Testis (tissue), 3 donors: ENCODE measurements around the gene HK2. TPM values are rescaled to one million over a fixed set of nuclear protein-coding genes. Genes with fewer than 3 reads are reported as not detected.
A peak's percentile ranks its signal among the peaks of the same experiment; 100 is the strongest.

Experiments
- DNase-seq: peaks from one replicate; pipeline ENCODE4 v3.0.0-alpha.2; 2019
- H3K27ac ChIP-seq, 2 donors: fragments of 200-600 bp; sonication (generic); one replicate each; pipeline ENCODE4 v1.5.1; 2019
- H3K27me3 ChIP-seq: fragments of 200-600 bp; sonication (generic); one replicate; pipeline ENCODE4 v1.5.1; 2019
- H3K36me3 ChIP-seq: fragments of 200-600 bp; sonication (generic); one replicate; pipeline ENCODE4 v1.5.1; 2017; ENCODE audit warnings: low read depth; ENCODE audit errors: missing control alignments
- H3K4me1 ChIP-seq: fragments of 200-600 bp; sonication (generic); one replicate; pipeline ENCODE4 v1.5.1; 2019
- H3K4me3 ChIP-seq, 2 donors: fragments of 200-600 bp; sonication (generic); one replicate each; pipeline ENCODE4 v1.5.1; 2017 to 2019
- H3K9me3 ChIP-seq: fragments of 200-600 bp; sonication (generic); one replicate; pipeline ENCODE4 v1.5.1; 2017
- POLR2A ChIP-seq: fragments of 450-650 bp; IDR thresholded peaks from one replicate; pipeline ENCODE4 v1.6.1; 2017; ENCODE audit warnings: antibody characterized with exemption, mild to moderate bottlenecking, moderate library complexity
- WGBS, 2 donors: methylation state at CpG; one replicate each; pipeline ENCODE4 v1.1.5; 2018; 5-methylcytosine and 5-hydroxymethylcytosine counted together
- intact Hi-C: fragments of 100-400 bp; cut with DNase I; formaldehyde crosslinking; loops from one replicate; pipeline ENCODE4 v1.15.1; 2023; ENCODE audit warnings: low total_unique reads
- polyA plus RNA-seq: library from polyadenylated mRNA; stranded (reverse); fragments of 350-450 nt; fragmentation: Illumina TruSeq; extraction: RNeasy Lipid Tissue Mini Kit (QIAGEN cat#74804); gene quantifications from one replicate; pipeline ENCODE4 v1.2.3, GENCODE V29; 2014; ENCODE audit warnings: low read depth, low replicate concordance; ENCODE audit not compliant: insufficient read depth
- total RNA-seq, 2 donors: library from RNA; depleted of rRNA; stranded (reverse); fragments of >200 nt; gene quantifications; one replicate each; pipeline ENCODE4 v1.2.3, GENCODE V29; 2016
- TF ChIP-seq, protein P1 (sequence below), 3 experiments: fragments of 450-650 bp in 2 of 3; fragments of 200-600 bp in 1 of 3; sonication (generic) in 1 of 3; IDR thresholded peaks; one replicate each; pipeline ENCODE4 v1.5.1; 2016 to 2019; ENCODE audit warnings: antibody characterized with exemption in 3 of 3, mild to moderate bottlenecking in 2 of 3, moderate library complexity in 1 of 3

The HK2 gene
- total and polyA plus RNA-seq, 3 donors from 2014 or later = 83.5 to 164 (median 142) TPM

DNA sequence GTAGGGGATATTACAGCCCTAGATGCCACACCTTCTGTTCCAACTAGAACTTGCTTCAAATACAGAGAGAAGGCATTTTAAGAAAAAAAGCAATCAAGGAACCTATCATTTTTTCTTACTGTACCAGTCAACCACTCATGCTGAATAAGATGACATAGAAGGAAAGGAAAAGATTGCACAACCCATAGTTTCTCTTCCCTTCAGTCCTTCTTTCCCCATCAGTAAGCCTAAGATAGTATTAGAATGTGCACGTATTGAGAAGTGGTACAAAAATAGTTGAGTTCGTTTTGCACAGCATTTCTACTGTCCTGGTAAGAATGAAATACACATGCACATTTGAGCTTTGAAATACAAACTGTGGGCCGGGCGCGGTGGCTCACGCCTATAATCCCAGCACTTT lies 27.0 kb upstream of the HK2 start:
- Histone ChIP-seq H3K36me3 (no peaks in the 10 kb centered on the region), H3K27me3 (no peaks in the 10 kb centered on the region), H3K4me1 (peaks cover 14% of the 10 kb centered on the region), H3K27ac (no peak overlapping the region), H3K9me3 (no peaks in the 10 kb centered on the region), H3K4me3 (no peak overlapping the region)
- TF ChIP-seq, protein P1, sequence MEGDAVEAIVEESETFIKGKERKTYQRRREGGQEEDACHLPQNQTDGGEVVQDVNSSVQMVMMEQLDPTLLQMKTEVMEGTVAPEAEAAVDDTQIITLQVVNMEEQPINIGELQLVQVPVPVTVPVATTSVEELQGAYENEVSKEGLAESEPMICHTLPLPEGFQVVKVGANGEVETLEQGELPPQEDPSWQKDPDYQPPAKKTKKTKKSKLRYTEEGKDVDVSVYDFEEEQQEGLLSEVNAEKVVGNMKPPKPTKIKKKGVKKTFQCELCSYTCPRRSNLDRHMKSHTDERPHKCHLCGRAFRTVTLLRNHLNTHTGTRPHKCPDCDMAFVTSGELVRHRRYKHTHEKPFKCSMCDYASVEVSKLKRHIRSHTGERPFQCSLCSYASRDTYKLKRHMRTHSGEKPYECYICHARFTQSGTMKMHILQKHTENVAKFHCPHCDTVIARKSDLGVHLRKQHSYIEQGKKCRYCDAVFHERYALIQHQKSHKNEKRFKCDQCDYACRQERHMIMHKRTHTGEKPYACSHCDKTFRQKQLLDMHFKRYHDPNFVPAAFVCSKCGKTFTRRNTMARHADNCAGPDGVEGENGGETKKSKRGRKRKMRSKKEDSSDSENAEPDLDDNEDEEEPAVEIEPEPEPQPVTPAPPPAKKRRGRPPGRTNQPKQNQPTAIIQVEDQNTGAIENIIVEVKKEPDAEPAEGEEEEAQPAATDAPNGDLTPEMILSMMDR (IDR thresholded peaks at IDR 0.05) = no peak
- no peak for TF ChIP-seq POLR2A
- no peak for DNase-seq
- intact Hi-C loops = no loop called here
- WGBS, 2 donors = 85 to 91% methylated on average over 6 of the region's 6 CpGs

DNA sequence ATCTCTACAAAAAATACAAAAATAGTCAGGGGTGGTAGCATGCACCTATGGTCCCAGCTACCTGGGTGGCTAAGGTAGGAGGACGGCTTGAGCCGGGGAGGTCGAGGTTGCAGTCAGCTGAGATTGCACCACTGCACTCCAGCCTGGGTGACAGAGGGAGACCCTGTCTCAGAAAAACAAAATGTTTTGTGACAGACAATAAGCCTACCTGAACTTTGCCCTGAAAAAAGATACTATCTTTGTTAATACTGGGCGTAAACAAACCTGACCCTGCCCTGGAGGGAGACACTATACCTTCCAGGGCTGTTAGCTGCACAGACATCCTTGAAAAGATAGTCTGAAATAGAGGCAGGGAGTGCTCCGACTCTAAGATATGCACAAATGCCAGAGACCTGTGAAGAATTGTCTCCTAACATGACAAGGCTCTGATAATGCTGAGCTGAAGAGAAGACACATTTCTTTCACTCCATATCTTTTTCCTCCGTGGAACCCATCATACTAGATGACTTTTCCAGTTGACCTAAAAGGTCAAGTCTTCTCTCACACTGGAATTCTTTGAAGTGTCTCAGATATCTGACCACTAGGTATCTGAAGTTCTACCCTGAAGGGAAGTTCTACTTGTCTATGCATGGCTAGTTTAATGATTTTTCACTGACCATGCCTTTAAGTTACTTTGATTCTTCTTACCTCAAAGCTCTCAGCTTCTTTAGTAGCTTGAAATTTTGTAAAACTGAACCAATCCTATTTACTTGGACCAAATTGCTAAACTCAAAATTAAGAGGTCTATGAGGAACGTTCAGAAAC lies 20.9 kb upstream of the HK2 start:
- WGBS, 2 donors = 54 to 67% methylated on average over 7 of the region's 7 CpGs

GRCh38 chr2:74814102-74814501 lies 19.8 kb upstream of the HK2 start:
- no peak overlapping the region for H3K27ac ChIP-seq
- H3K4me1 ChIP-seq = no peaks in the 10 kb centered on the region

More for the DNA sequence above, 20.9 kb upstream of the HK2 start:
- Histone ChIP-seq H3K9me3 (no peaks in the 10 kb centered on the region), H3K27ac (no peak overlapping the region), H3K4me1 (no peaks in the 10 kb centered on the region), H3K4me3 (no peak overlapping the region), H3K36me3 (no peaks in the 10 kb centered on the region), H3K27me3 (no peaks in the 10 kb centered on the region)
- intact Hi-C loops = no loop called here
- DNase-seq = no peak
- TF ChIP-seq, protein P1 (IDR thresholded peaks at IDR 0.05) = no peak
- no peak for TF ChIP-seq POLR2A

GRCh38 chr2:74815941-74816340 lies 18.0 kb upstream of the HK2 start:
- H3K36me3 ChIP-seq = no peaks in the 10 kb centered on the region
- H3K4me1 ChIP-seq = peaks cover 8% of the 10 kb centered on the region
- 88 to 100% methylated on average over 1 of the region's 1 CpG for WGBS, 2 donors
- H3K9me3 ChIP-seq = no peaks in the 10 kb centered on the region
- intact Hi-C loops = no loop called here
- peak; percentile 12 for DNase-seq
- H3K4me3 ChIP-seq = no peak overlapping the region
- TF ChIP-seq, protein P1 (IDR thresholded peaks at IDR 0.05) = no peak
- no peak for TF ChIP-seq POLR2A
- H3K27ac ChIP-seq = no peak overlapping the region
- no peaks in the 10 kb centered on the region for H3K27me3 ChIP-seq

More at GRCh38 chr2:74814102-74814501, 19.8 kb upstream of the HK2 start:
- no peaks in the 10 kb centered on the region for H3K27me3 ChIP-seq
- intact Hi-C loops = no loop called here
- 88 to 100% methylated on average over 2 of the region's 2 CpGs for WGBS, 2 donors
- DNase-seq = no peak
- no peaks in the 10 kb centered on the region for H3K36me3 ChIP-seq
- no peak overlapping the region for H3K4me3 ChIP-seq
- TF ChIP-seq, protein P1 (IDR thresholded peaks at IDR 0.05) = no peak
- no peak for TF ChIP-seq POLR2A
- H3K9me3 ChIP-seq = no peaks in the 10 kb centered on the region
